ENCODE results near the gene RBBP4. TPM values are rescaled to one million over a fixed set of nuclear protein-coding genes. Genes with fewer than 3 reads are reported as not detected.

The RBBP4 gene
- total and polyA plus RNA-seq, 2 donors (not counting 1 experiment from before 2014, with no cell fraction given) = 69.9 to 204 TPM

DNA sequence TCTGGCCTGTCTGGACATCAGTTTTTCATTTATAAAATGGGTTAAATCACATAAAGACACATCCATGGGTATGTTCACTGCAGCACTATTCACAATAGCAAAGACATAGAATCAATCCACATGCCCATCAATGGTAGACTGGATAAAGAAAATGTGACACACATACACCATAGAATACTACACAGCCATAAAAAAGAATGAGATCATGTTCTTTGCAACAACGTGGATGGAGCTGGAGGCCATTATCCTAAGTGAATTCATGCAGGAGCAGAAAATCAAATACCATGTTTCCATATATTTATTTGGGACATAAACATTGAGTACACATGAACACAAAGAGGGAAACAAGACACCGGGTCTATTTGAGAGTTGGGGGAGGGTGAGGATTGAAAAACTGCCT lies 28.8 kb upstream of the RBBP4 start:
- DNase-seq (no peak), ATAC-seq (ENCODE audit: low read depth) (no peak)
- intact Hi-C loops (cut with micrococcal nuclease) = no loop called here
- WGBS (ENCODE audit: insufficient coverage) = no CpG with 5 or more reads among the region's 2 CpGs
- peaks cover 9 to 12% of the 10 kb centered on the region in 2 donors for H3K4me1 ChIP-seq (ENCODE audit: control insufficient read depth in 2 of 2, insufficient read depth in 2 of 2, low read length in 2 of 2)
- Mint-ChIP-seq H3K9me3 (ENCODE audit: insufficient read depth) (no peaks in the 10 kb centered on the region), H3K27ac (no peak overlapping the region), H3K27me3 (no peaks in the 10 kb centered on the region), H3K4me3 (no peak overlapping the region), H3K4me1 (peaks cover 20% of the 10 kb centered on the region)
- no peak overlapping the region for H3K4me3 ChIP-seq (ENCODE audit: control extremely low read depth in 1 of 5, extremely low read depth in 1 of 5, insufficient read depth in 1 of 5, low read depth in 2 of 5, low read length in 4 of 5)
- no peak for TF ChIP-seq EZH2 (IDR thresholded peaks at IDR 0.05; ENCODE audit: borderline replicate concordance, insufficient read depth, low read depth, low read length, poor library complexity, severe bottlenecking)
- TF ChIP-seq, protein P1, sequence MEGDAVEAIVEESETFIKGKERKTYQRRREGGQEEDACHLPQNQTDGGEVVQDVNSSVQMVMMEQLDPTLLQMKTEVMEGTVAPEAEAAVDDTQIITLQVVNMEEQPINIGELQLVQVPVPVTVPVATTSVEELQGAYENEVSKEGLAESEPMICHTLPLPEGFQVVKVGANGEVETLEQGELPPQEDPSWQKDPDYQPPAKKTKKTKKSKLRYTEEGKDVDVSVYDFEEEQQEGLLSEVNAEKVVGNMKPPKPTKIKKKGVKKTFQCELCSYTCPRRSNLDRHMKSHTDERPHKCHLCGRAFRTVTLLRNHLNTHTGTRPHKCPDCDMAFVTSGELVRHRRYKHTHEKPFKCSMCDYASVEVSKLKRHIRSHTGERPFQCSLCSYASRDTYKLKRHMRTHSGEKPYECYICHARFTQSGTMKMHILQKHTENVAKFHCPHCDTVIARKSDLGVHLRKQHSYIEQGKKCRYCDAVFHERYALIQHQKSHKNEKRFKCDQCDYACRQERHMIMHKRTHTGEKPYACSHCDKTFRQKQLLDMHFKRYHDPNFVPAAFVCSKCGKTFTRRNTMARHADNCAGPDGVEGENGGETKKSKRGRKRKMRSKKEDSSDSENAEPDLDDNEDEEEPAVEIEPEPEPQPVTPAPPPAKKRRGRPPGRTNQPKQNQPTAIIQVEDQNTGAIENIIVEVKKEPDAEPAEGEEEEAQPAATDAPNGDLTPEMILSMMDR (IDR thresholded peaks at IDR 0.05) = no peak
- H3K4me2 ChIP-seq (replicated peaks; ENCODE audit: low read depth, low read length, poor library complexity, severe bottlenecking) = no peak overlapping the region
- no peaks in the 10 kb centered on the region for H3K9me3 ChIP-seq (ENCODE audit: control extremely low read depth in 1 of 3, control insufficient read depth in 2 of 3, insufficient read depth in 1 of 3, low read length in 2 of 3)
- no peaks in the 10 kb centered on the region for H4K20me1 ChIP-seq (ENCODE audit: control insufficient read depth, insufficient read depth, low read length, poor library complexity, severe bottlenecking)
- no peaks in the 10 kb centered on the region for H3K27me3 ChIP-seq (replicated peaks in 1 of 4; ENCODE audit: control extremely low read depth in 1 of 4, control insufficient read depth in 3 of 4, insufficient read depth in 4 of 4, low read length in 3 of 4)
- no peaks in the 10 kb centered on the region for H3K79me2 ChIP-seq (ENCODE audit: control insufficient read depth, insufficient read depth, low read length)
- no peak overlapping the region for H2AFZ ChIP-seq (ENCODE audit: insufficient read depth, low read depth, low read length, poor library complexity, severe bottlenecking)
- ChIA-PET POLR2A (no interaction called here), CTCF (no interaction called here)
- no peak overlapping the region for H3K27ac ChIP-seq (ENCODE audit: low read length in 2 of 2)
- H3K9ac ChIP-seq (ENCODE audit: low read length) = no peak overlapping the region
- H3K36me3 ChIP-seq (replicated peaks in 1 of 2; ENCODE audit: control extremely low read depth in 1 of 2, control insufficient read depth in 1 of 2, extremely low read depth in 1 of 2, insufficient read depth in 2 of 2, low read length in 1 of 2) = peaks cover 5 to 19% of the 10 kb centered on the region in 2 experiments

GRCh38 chr1:32622806-32623681 lies 28.0 kb upstream of the RBBP4 start:
- Histone ChIP-seq H3K36me3 (replicated peaks in 1 of 2; ENCODE audit: control extremely low read depth in 1 of 2, control insufficient read depth in 1 of 2, extremely low read depth in 1 of 2, insufficient read depth in 2 of 2, low read length in 1 of 2) (peaks cover 5 to 26% of the 10 kb centered on the region in 2 experiments), H3K27me3 (replicated peaks in 1 of 4; ENCODE audit: control extremely low read depth in 1 of 4, control insufficient read depth in 3 of 4, insufficient read depth in 4 of 4, low read length in 3 of 4) (no peaks in the 10 kb centered on the region), H3K9me3 (ENCODE audit: control extremely low read depth in 1 of 3, control insufficient read depth in 2 of 3, insufficient read depth in 1 of 3, low read length in 2 of 3) (no peaks in the 10 kb centered on the region), H3K9ac (ENCODE audit: low read length) (no peak overlapping the region), H3K79me2 (ENCODE audit: control insufficient read depth, insufficient read depth, low read length) (no peaks in the 10 kb centered on the region), H4K20me1 (ENCODE audit: control insufficient read depth, insufficient read depth, low read length, poor library complexity, severe bottlenecking) (no peaks in the 10 kb centered on the region), H3K27ac (ENCODE audit: low read length in 2 of 2) (peak overlapping the region; percentile 11 to 66), H3K4me1 (ENCODE audit: control insufficient read depth in 2 of 2, insufficient read depth in 2 of 2, low read length in 2 of 2) (peaks cover 12 to 15% of the 10 kb centered on the region in 2 donors), H3K4me2 (replicated peaks; ENCODE audit: low read depth, low read length, poor library complexity, severe bottlenecking) (peak overlapping the region; percentile 32), H2AFZ (ENCODE audit: insufficient read depth, low read depth, low read length, poor library complexity, severe bottlenecking) (peak overlapping the region; percentile 52), H3K4me3 (ENCODE audit: control extremely low read depth in 1 of 5, extremely low read depth in 1 of 5, insufficient read depth in 1 of 5, low read depth in 2 of 5, low read length in 4 of 5) (no peak overlapping the region)
- WGBS (ENCODE audit: insufficient coverage) = 50% methylated on average over 3 of the region's 3 CpGs
- intact Hi-C loops (cut with micrococcal nuclease) = no loop called here
- POLR2A ChIA-PET = no interaction called here
- TF ChIP-seq, protein P1 (IDR thresholded peaks at IDR 0.05) = no peak
- TF ChIP-seq EZH2 (IDR thresholded peaks at IDR 0.05; ENCODE audit: borderline replicate concordance, insufficient read depth, low read depth, low read length, poor library complexity, severe bottlenecking) = no peak
- no peaks in the 10 kb centered on the region for H3K9me3 Mint-ChIP-seq (ENCODE audit: insufficient read depth)
- peaks cover 23% of the 10 kb centered on the region for H3K4me1 Mint-ChIP-seq
- CTCF ChIA-PET = no interaction called here
- H3K4me3 Mint-ChIP-seq = no peak overlapping the region
- no peaks in the 10 kb centered on the region for H3K27me3 Mint-ChIP-seq
- ATAC-seq (ENCODE audit: low read depth) (no peak), DNase-seq (no peak)
- H3K27ac Mint-ChIP-seq = peak overlapping the region; percentile 70

Data from B cell (primary cell).